Measurements from ENCODE around the gene PCBD1. TPM values are rescaled to one million over a fixed set of nuclear protein-coding genes. Genes with fewer than 3 reads are reported as not detected.

The PCBD1 gene
- total RNA-seq, 1 experiment from 2014 or later = 163 TPM

DNA sequence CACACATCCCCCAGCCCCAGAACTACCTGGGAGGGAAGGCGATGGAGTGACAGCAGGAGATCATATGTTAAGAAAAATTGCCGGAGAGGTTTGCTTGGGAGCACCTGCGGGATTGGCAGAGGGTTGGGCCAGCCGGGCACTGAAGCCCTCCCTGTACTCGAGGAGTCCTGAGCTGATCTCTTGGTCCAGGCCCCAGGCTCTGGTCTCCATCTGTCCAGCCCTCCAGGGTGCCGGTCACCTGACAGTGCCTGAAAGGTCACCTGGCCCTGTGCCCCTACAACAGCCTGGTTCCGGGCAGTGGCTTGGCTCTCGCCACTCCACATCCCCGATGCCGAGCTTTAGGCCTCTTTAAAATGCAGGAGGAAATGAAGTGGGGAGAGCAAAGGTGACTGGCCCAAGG is 47.3 kb upstream of the PCBD1 start:
- Histone ChIP-seq H4K20me1 (ENCODE audit: insufficient read depth) (no peaks in the 10 kb centered on the region), H3K9me3 (ENCODE audit: control insufficient read depth in 1 of 2, insufficient read depth in 1 of 2, low read depth in 1 of 2, low read length in 2 of 2) (no peaks in the 10 kb centered on the region), H3K4me2 (ENCODE audit: low read length) (no peak overlapping the region), H2AFZ (ENCODE audit: low read depth, low read length, poor library complexity, severe bottlenecking) (no peak overlapping the region), H3K4me3 (replicated peaks in 1 of 2; ENCODE audit: low read depth in 1 of 2, low read length in 2 of 2) (no peak overlapping the region), H3K27me3 (ENCODE audit: insufficient read depth, low read length) (peaks cover 4% of the 10 kb centered on the region; the same call in 1 of the 2 replicates), H3K9me2 (ENCODE audit: insufficient read depth) (no peaks in the 10 kb centered on the region), H3K79me2 (ENCODE audit: insufficient read depth, low read length) (no peaks in the 10 kb centered on the region), H3K4me1 (ENCODE audit: control insufficient read depth in 1 of 2, insufficient read depth in 2 of 2, low read length in 2 of 2) (peaks cover 7 to 10% of the 10 kb centered on the region in 2 experiments), H3K9ac (ENCODE audit: low read length) (no peak overlapping the region), H3K27ac (ENCODE audit: low read depth, low read length) (no peak overlapping the region), H3K36me3 (ENCODE audit: control insufficient read depth in 1 of 2, insufficient read depth in 2 of 2, low read length in 2 of 2) (no peaks in the 10 kb centered on the region)
- RAD21 ChIA-PET (ENCODE audit: low non-redundant PET in 1 of 2, low total read pairs in 2 of 2, uncharacterized antibody in 2 of 2, unreplicated experiment in 2 of 2) = no interaction called here
- intact Hi-C loops (cut with micrococcal nuclease) = no loop called here
- ATAC-seq = no peak
- TF ChIP-seq SRF (IDR thresholded peaks at IDR 0.05; ENCODE audit: low read depth) (no peak), CBX3 (IDR thresholded peaks at IDR 0.05; ENCODE audit: low read depth) (no peak), POLR2A (IDR thresholded peaks at IDR 0.05; ENCODE audit: borderline replicate concordance, extremely low read depth, insufficient read depth, insufficient read length) (no peak), FOSL1 (IDR thresholded peaks at IDR 0.05; ENCODE audit: low read depth) (no peak), POLR2AphosphoS5 (IDR thresholded peaks at IDR 0.05; ENCODE audit: low read depth, low read length) (no peak), SIN3A (IDR thresholded peaks at IDR 0.05; ENCODE audit: low read depth) (no peak), EZH2 (IDR thresholded peaks at IDR 0.05) (no peak), EZH2phosphoT487 (IDR thresholded peaks at IDR 0.05; ENCODE audit: borderline replicate concordance) (no peak), EGR1 (IDR thresholded peaks at IDR 0.05; ENCODE audit: low read depth) (no peak), ZFX (IDR thresholded peaks at IDR 0.05) (no peak)
- TF ChIP-seq, protein P1, sequence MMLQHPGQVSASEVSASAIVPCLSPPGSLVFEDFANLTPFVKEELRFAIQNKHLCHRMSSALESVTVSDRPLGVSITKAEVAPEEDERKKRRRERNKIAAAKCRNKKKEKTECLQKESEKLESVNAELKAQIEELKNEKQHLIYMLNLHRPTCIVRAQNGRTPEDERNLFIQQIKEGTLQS (IDR thresholded peaks at IDR 0.05) = no peak
- TF ChIP-seq, protein P2, sequence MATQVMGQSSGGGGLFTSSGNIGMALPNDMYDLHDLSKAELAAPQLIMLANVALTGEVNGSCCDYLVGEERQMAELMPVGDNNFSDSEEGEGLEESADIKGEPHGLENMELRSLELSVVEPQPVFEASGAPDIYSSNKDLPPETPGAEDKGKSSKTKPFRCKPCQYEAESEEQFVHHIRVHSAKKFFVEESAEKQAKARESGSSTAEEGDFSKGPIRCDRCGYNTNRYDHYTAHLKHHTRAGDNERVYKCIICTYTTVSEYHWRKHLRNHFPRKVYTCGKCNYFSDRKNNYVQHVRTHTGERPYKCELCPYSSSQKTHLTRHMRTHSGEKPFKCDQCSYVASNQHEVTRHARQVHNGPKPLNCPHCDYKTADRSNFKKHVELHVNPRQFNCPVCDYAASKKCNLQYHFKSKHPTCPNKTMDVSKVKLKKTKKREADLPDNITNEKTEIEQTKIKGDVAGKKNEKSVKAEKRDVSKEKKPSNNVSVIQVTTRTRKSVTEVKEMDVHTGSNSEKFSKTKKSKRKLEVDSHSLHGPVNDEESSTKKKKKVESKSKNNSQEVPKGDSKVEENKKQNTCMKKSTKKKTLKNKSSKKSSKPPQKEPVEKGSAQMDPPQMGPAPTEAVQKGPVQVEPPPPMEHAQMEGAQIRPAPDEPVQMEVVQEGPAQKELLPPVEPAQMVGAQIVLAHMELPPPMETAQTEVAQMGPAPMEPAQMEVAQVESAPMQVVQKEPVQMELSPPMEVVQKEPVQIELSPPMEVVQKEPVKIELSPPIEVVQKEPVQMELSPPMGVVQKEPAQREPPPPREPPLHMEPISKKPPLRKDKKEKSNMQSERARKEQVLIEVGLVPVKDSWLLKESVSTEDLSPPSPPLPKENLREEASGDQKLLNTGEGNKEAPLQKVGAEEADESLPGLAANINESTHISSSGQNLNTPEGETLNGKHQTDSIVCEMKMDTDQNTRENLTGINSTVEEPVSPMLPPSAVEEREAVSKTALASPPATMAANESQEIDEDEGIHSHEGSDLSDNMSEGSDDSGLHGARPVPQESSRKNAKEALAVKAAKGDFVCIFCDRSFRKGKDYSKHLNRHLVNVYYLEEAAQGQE (IDR thresholded peaks at IDR 0.05; ENCODE audit: low read depth) = no peak
- TF ChIP-seq, protein P3, sequence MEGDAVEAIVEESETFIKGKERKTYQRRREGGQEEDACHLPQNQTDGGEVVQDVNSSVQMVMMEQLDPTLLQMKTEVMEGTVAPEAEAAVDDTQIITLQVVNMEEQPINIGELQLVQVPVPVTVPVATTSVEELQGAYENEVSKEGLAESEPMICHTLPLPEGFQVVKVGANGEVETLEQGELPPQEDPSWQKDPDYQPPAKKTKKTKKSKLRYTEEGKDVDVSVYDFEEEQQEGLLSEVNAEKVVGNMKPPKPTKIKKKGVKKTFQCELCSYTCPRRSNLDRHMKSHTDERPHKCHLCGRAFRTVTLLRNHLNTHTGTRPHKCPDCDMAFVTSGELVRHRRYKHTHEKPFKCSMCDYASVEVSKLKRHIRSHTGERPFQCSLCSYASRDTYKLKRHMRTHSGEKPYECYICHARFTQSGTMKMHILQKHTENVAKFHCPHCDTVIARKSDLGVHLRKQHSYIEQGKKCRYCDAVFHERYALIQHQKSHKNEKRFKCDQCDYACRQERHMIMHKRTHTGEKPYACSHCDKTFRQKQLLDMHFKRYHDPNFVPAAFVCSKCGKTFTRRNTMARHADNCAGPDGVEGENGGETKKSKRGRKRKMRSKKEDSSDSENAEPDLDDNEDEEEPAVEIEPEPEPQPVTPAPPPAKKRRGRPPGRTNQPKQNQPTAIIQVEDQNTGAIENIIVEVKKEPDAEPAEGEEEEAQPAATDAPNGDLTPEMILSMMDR (IDR thresholded peaks at IDR 0.05 in 2 of 3, conservative IDR thresholded peaks at IDR 0.05 in 1 of 3; ENCODE audit: borderline replicate concordance in 1 of 3, insufficient read depth in 1 of 3, low read depth in 2 of 3, low read length in 2 of 3) = no peak
- TF ChIP-seq, protein P4, sequence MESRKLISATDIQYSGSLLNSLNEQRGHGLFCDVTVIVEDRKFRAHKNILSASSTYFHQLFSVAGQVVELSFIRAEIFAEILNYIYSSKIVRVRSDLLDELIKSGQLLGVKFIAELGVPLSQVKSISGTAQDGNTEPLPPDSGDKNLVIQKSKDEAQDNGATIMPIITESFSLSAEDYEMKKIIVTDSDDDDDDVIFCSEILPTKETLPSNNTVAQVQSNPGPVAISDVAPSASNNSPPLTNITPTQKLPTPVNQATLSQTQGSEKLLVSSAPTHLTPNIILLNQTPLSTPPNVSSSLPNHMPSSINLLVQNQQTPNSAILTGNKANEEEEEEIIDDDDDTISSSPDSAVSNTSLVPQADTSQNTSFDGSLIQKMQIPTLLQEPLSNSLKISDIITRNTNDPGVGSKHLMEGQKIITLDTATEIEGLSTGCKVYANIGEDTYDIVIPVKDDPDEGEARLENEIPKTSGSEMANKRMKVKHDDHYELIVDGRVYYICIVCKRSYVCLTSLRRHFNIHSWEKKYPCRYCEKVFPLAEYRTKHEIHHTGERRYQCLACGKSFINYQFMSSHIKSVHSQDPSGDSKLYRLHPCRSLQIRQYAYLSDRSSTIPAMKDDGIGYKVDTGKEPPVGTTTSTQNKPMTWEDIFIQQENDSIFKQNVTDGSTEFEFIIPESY (IDR thresholded peaks at IDR 0.05; ENCODE audit: extremely low read depth, insufficient replicate concordance, low read length) = no peak
- no TSS peak for BruUV-seq (replicated peaks)
- CTCF ChIA-PET = interaction anchor here (1.2 kb wide), 1 partner anchor 10 kb away, joined by 3 read pairs; no protein-coding TSS in a partner anchor
- no peak for DNase-seq (ENCODE audit: low read depth, low spot score)
- POLR2A ChIA-PET = no interaction called here
